Amniotic epithelial cell (primary cell): ENCODE results near the gene TBC1D1.

Source experiments
- DNase-seq: peaks from one replicate; pipeline ENCODE4 v3.0.0-alpha.2; 2010; ENCODE audit warnings: low read depth

The TBC1D1 gene

GRCh38 chr4:38149472-38149996 is 258.6 kb downstream of the TBC1D1 start:
- peak; percentile 46 for DNase-seq

- DNase-seq: peak; percentile 89
These were observed 259.2 kb downstream of the TBC1D1 start for GRCh38 chr4:38149997-38150671.

GRCh38 chr4:38150766-38151165 is 259.9 kb downstream of the TBC1D1 start:
- peak; percentile 90 for DNase-seq

GRCh38 chr4:38151873-38152272 is 261.0 kb downstream of the TBC1D1 start:
- peak; percentile 76 for DNase-seq

- peak; percentile 50 for DNase-seq
These were observed 261.4 kb downstream of the TBC1D1 start for GRCh38 chr4:38152305-38152704.

GRCh38 chr4:38152721-38153386 is 262.0 kb downstream of the TBC1D1 start:
- no peak for DNase-seq

GRCh38 chr4:38153387-38153760 is 262.5 kb downstream of the TBC1D1 start:
- DNase-seq: no peak

GRCh38 chr4:38154252-38154651 is 263.4 kb downstream of the TBC1D1 start:
- no peak for DNase-seq

- no peak for DNase-seq
These were observed 264.1 kb downstream of the TBC1D1 start for GRCh38 chr4:38154681-38155588.

- no peak for DNase-seq
These were observed 264.9 kb downstream of the TBC1D1 start for GRCh38 chr4:38155589-38156294.

GRCh38 chr4:38157592-38157991 is 266.7 kb downstream of the TBC1D1 start:
- DNase-seq: no peak

- DNase-seq: peak; percentile 99
These were observed 269.8 kb downstream of the TBC1D1 start for GRCh38 chr4:38160487-38161207.

GRCh38 chr4:38161208-38162113 is 270.6 kb downstream of the TBC1D1 start:
- DNase-seq: no peak

GRCh38 chr4:38162240-38162784 is 271.4 kb downstream of the TBC1D1 start:
- peak; percentile 82 for DNase-seq

GRCh38 chr4:38163216-38164006 is 272.5 kb downstream of the TBC1D1 start:
- peak; percentile 59 for DNase-seq

GRCh38 chr4:38164346-38164745 is 273.5 kb downstream of the TBC1D1 start:
- no peak for DNase-seq

- no peak for DNase-seq
These were observed 275.2 kb downstream of the TBC1D1 start for GRCh38 chr4:38166082-38166481.

- no peak for DNase-seq
These were observed 275.9 kb downstream of the TBC1D1 start for GRCh38 chr4:38166768-38167167.

GRCh38 chr4:38167973-38168372 is 277.1 kb downstream of the TBC1D1 start:
- no peak for DNase-seq
